ENCODE results near the gene GTF3C4.
"Not testable (repeated sequence)": the region's sequence is repeated elsewhere in the genome, so short reads cannot be mapped to it uniquely, and the experiment has no call there.

GTF3C4 gene

GRCh38 chr9:132703336-132703735, 33.1 kb downstream of the GTF3C4 start:
- DNase-seq (ENCODE audit: low spot score), result no peak

DNA sequence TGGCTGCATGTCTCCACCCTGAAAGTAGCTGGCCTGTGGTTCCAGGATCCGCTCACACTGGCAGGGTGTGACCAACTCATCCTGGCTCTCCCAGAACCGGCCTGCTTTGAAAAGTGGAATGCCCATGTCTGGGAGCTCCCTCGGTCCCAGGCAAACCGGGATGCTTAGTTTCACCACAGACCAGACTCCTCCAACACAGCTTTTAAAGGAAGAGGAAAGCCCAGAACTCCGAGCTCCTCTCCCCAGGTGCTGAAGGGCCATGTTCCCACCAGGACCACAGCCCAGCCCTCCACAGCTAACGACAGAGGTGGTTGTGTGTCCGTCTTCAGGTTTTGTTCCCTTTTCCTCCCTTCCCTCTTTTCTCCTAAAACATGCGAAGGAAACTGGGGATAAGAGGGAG, 38.0 kb downstream of the GTF3C4 start:
- no peak for DNase-seq (ENCODE audit: low spot score)

DNA sequence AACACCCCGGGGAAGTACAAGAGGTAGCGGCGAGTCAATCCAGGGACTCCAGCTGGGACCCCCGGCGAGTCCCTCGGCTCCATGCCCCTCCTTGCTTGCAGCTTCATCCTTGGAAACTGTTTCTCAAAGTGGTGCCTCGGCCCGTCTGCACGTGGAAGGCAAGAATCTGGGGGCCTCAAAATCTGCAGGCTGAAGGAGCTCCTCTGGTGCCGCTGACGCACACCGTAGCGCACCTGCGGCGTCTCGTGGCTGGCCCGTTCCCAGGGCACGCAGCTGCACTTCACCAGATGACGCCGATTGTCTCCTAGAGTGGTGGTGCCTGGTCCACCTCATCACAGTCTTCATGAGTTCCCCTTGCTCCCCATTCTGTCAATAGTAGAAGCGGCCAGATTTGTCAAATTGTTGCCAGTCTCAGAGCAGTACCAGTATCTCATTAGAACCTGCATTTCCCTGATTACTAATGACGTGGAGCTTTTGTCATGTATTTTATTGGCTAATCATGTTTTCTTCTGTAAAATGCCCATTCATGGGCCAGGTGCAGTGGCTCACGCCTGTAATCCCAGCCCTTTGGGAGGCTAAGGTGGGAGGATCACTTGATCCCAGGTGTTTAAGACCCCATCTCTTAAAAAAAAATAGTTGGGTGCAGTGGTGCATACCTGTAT, 38.6 kb downstream of the GTF3C4 start:
- no peak for DNase-seq (ENCODE audit: low spot score)

GRCh38 chr9:132710333-132710732, 40.1 kb downstream of the GTF3C4 start:
- DNase-seq (ENCODE audit: low spot score), result no peak

- DNase-seq (ENCODE audit: low spot score), result not testable (repeated sequence)
These were observed 40.9 kb downstream of the GTF3C4 start for GRCh38 chr9:132711152-132711551.

GRCh38 chr9:132711846-132712245, 41.6 kb downstream of the GTF3C4 start:
- no peak for DNase-seq (ENCODE audit: low spot score)

- DNase-seq (ENCODE audit: low spot score), result no peak
These were observed 42.5 kb downstream of the GTF3C4 start for GRCh38 chr9:132712753-132713152.

- no peak for DNase-seq (ENCODE audit: low spot score)
These were observed 45.7 kb downstream of the GTF3C4 start for GRCh38 chr9:132716007-132716406.

DNA sequence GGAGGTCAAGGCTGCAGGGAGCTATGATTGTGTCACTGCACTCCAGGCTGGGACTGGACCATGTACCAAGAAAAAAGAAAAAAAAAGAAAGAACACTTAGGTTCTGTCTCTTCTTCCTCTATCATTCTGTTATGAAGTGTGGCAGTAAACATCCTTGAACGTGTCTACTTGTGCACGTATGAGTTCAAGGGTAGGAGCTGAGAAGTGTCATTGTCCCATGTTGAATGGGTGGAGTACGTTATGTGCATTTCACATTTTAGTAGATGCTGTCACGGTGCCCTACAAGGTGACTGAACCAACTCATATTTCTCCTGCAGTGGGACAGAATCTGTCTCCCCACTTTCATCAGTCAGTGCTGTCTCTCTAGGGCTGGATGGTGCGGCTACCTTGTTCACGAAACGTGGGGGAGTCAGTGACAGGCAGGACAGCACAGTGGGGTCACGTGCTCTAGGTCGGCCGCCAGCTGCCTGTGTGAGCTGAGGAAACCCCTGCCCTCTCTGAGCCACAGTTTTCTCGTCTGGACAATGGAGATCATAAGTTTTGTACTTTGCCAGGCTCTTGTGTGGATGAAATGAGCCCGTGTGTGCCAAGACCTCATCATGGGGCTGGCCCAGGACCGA, 47.2 kb downstream of the GTF3C4 start:
- DNase-seq (ENCODE audit: low spot score), result no peak

GRCh38 chr9:132718381-132718928, 48.2 kb downstream of the GTF3C4 start:
- DNase-seq (ENCODE audit: low spot score), result not testable (repeated sequence)

DNA sequence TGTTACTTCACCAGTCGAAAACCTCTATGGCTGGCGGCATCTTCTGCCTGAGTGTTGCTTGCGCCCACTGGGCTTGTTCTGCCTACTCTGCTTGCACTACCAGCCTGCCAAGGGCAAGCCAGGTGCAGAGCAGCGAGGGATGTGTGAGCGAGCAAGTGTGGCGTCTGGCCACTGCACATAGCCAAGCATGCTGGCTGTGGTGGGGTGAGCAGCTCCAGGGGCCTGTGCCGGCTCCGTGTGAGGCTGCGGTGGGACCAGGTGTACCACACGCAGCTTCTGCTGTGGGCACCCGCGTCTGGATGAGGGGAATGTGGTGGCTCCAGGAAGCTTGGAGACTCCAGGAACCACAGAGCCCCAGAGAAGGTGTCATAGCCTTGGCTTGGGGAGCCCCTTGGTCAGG, 51.4 kb downstream of the GTF3C4 start:
- no peak for DNase-seq (ENCODE audit: low spot score)

DNA sequence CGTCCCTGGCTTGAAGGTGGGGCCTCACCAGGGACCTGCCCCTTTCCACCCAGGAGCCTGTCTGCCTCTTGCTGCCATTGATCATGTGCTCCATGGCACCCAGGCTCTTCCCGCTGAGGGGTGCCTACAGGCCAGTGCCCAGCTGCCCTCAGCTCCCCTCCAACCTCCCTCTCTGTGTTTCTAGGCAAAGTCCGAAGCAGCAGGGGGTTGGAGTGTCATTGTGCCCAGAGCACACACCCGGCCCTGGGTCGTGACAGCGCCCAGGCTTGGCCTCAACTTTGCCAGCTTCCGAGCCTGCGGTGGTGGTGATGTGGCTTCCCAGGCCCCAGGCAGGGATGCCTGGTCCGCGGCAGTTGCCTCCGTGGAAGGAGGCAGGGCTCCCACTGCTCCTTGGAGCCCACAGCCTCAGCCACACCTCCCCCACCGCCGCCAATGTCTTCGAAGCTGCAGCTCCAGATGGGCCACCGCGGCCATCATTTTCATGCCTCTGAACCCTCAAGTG, 52.4 kb downstream of the GTF3C4 start:
- DNase-seq (ENCODE audit: low spot score), result no peak

- peak; percentile 9 for DNase-seq (ENCODE audit: low spot score)
These were observed 53.5 kb downstream of the GTF3C4 start for GRCh38 chr9:132723809-132724208.

DNA sequence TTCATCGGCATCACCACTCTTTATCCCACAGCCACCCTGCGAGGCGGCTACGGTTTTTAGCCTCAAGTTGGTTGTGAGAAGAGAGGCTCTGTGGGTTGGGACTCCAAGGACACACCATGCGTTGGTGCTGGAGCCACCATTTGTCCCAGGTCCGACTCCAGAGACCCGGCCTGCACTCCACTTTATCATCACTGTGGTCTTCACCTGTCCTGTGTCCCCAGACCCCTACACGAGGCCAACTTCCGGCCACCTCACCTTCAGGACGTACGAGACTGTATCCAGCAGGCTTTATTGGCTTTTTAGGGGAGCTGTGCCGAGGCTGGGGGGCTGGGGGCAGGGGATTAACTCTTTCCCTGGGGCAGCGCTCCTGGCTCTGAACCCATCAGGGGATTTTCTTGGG, 55.0 kb downstream of the GTF3C4 start:
- DNase-seq (ENCODE audit: low spot score), result no peak

GRCh38 chr9:132726576-132727130, 56.4 kb downstream of the GTF3C4 start:
- DNase-seq (ENCODE audit: low spot score), result no peak

DNA sequence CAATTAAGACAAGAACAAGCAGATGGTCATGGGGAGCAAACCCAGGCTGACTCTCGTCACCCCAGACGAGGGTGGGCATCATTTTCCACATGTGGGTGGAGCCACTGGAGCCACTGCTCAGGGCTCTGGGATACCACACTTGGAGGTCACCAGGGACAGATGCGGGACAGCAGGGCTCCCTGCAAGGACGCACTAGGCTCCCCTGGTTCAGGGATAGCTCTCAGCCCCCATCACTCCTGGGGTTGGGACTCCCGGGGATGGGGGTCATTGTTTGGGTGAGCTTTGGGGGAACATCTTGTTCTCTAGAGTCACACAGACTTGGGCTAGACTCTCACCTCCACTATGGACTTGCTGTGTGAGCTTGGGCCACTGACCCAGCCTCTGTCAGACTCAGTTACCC, 57.8 kb downstream of the GTF3C4 start:
- DNase-seq (ENCODE audit: low spot score), result no peak

DNA sequence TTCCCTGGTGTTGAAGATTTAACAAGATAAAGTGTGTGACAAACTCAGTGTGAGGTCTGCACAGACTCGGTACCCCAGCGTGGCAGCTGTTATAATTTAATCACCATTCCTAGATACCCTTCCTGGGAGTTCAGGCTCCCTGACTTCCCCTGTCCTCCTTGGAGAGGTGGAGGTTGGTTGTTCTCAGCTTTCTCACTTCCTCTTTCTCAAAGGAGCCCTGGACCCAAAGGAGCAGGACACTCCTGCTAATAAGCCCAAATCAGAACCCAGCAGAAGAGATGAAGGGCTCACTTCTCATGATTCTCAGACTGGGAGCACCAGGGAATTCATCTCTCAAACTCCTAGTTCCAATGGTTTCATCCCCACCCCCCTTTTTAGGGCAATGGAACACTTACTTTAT, 58.2 kb downstream of the GTF3C4 start:
- no peak for DNase-seq (ENCODE audit: low spot score)

DNA sequence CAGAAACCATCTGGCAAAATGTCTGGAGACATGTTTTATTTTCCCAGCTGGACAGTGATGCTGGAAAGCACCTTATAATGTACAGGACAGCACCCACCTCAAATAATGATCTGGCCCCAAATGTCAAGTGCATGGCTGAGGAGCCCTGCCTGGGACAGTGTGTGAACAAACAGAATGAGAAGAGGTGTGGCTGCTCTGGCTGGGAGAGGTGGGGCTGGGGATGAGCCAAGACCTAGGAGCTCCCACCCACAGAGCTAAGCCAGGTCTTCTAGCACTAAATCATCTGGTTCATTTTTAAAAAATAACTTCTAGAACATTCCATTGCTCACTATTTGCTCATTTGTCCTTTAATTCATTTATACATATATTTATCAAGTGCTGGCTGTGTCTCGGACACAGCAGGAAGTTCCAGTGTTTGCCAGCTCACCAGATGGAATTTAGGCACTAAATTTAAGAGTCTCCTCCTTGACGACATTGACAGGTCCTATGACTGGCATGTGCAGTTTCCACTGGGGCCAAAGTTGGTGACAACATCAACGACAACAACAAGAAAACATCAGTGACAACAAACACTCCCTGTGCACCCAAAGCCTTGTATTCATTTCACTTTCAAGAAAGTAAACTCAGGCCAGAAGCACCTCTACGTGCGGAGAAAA, 59.1 kb downstream of the GTF3C4 start:
- DNase-seq (ENCODE audit: low spot score), result no peak

DNA sequence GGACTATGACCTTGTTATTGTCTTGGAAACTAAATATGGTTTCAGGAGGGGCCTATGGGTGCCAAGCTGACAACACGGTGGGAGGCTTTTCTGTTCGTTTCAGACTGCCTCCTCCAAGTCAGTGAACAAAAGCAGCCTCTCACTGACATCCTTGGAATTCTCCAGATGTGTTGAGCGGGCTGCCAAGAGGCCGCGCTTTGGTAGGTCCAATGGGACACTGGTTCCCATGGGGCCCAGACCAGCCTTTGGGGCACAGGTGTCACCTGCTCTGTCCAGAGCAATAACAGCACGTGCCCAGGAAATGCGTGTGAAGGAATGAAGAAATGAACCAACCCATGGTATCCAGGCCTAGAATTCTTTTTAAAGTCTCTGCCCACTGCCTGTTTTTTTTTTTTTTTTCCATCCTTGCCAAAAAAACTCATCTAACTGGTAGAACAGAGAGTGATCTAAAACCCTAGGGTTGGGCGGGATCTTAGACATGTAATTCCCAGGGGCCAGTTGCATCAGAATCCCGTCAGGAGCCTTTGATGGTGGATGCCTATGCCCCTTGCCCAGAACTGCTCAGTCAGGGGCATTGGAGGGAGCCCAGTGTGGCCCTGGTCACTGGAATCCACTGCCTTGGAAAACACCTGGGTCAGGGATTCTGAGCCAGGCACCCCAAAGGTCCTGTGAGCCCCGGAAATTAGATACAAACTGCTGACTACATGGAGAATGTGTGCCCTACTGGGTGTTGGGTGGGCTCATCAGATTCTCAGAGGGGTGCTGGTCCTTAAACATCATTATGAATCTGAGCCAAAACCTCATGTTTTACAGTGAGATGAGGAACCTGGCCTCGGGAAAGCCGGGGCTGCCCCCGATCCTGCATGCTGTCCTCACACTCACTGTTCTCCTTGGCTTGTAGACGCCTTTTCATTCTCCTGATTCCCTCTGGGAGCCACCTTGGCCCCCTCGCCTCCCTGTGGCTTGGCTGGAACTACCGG, 60.1 kb downstream of the GTF3C4 start:
- DNase-seq (ENCODE audit: low spot score), result no peak

- DNase-seq (ENCODE audit: low spot score), result no peak
These were observed 61.0 kb downstream of the GTF3C4 start for GRCh38 chr9:132731230-132731629.
